GM12873 (cell line): ENCODE measurements around the gene PPM1A.

Source experiments
- TF ChIP-seq, protein P1 (sequence below): IDR thresholded peaks from 2 replicates; pipeline ENCODE4 v1.5.1; 2012; ENCODE audit warnings: low read depth, mild to moderate bottlenecking, moderate library complexity, low read length, control low read depth; ENCODE audit not compliant: insufficient read depth; ENCODE audit errors: missing control alignments

Gene PPM1A

DNA sequence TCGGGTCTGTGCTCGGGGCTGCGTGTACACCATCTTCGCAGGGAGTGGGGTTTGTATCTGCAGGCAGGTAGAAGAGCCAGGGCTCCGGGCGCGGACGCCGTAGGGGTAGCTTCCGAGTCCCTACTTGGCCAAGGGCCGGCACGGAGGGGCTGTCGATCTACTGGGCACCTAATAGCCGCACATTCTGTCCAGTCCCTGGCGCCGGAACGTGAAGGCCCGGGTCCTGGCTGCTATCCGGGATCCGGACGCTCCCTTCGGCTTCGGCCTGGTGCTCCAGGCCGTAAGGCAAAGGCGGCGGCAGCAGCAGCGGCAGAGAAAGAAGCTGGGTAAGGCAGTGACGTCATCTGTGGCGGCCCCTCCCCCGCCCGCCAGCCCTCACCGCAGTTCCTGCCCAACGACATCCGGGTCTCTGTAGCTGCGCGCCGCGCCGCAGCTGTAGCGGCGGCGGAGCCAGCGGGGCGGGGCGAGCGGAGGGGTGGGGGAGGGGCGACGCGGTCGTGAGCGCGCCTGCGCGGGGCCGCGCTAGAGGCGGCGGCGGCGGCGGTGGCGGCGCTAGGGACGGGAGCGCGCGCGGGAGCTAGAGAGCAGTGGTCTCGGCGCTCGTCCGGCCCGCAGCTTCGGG, at the start of gene PPM1A:
TSS of gene PPM1A (plus strand) at position 525 of the 622 bp plus-strand sequence. CDS start 33,483 bp downstream, outside the sequence.
- TF ChIP-seq, protein P1, sequence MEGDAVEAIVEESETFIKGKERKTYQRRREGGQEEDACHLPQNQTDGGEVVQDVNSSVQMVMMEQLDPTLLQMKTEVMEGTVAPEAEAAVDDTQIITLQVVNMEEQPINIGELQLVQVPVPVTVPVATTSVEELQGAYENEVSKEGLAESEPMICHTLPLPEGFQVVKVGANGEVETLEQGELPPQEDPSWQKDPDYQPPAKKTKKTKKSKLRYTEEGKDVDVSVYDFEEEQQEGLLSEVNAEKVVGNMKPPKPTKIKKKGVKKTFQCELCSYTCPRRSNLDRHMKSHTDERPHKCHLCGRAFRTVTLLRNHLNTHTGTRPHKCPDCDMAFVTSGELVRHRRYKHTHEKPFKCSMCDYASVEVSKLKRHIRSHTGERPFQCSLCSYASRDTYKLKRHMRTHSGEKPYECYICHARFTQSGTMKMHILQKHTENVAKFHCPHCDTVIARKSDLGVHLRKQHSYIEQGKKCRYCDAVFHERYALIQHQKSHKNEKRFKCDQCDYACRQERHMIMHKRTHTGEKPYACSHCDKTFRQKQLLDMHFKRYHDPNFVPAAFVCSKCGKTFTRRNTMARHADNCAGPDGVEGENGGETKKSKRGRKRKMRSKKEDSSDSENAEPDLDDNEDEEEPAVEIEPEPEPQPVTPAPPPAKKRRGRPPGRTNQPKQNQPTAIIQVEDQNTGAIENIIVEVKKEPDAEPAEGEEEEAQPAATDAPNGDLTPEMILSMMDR = no peak

DNA sequence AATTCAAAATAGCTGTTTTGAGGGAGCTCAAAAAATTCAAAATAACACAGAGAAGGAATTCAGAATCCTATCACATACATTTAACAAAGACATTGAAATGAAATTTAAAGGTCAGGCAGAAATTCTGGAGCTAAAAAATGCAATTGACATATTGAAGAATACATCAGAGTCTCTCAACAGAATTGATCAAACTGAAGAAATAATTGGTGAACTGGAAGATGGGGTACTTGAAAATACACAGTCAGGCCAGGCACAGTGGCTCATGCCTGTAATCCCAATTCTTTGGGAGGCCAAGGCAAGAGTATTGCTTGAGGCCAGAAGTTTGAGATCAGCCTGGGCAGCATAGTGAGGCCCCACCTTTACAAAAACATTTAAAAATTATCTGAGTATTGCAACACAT, 49.7 kb upstream of the PPM1A start:
- TF ChIP-seq, protein P1 = no peak

DNA sequence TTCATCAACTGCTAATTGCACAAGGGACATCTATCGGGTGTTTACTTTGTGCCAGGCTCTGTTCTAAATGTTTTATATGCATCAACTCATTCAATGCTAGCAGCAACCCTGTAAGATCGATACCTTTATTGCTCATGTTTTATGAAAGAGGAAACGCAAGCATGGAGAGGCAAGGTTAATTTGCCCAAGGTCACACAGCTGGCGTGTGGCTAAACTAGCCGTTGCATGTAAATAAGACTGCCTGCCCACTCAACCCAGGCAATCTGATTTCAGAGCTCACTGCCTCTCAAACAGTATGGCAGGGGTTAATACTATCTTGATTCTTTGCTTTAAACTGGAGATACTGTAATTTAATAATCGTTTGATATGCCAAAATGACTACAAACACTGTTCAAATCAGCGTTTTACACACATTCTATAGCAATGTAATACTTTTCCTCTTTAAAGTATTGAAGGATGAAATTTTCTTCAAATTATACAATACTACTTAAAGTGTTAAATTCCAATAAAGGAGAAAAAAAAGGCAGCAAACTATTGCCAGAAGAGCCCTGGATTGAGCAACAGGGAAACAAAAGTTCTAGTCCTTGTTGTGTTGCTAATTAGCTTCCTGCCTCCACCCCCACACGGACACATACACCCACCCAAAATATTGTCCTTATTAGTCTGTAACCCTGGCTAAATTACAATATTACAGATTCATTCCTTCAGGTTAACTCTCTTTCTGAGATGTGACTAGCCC, 44.7 kb upstream of the PPM1A start:
- TF ChIP-seq, protein P1 = no peak

DNA sequence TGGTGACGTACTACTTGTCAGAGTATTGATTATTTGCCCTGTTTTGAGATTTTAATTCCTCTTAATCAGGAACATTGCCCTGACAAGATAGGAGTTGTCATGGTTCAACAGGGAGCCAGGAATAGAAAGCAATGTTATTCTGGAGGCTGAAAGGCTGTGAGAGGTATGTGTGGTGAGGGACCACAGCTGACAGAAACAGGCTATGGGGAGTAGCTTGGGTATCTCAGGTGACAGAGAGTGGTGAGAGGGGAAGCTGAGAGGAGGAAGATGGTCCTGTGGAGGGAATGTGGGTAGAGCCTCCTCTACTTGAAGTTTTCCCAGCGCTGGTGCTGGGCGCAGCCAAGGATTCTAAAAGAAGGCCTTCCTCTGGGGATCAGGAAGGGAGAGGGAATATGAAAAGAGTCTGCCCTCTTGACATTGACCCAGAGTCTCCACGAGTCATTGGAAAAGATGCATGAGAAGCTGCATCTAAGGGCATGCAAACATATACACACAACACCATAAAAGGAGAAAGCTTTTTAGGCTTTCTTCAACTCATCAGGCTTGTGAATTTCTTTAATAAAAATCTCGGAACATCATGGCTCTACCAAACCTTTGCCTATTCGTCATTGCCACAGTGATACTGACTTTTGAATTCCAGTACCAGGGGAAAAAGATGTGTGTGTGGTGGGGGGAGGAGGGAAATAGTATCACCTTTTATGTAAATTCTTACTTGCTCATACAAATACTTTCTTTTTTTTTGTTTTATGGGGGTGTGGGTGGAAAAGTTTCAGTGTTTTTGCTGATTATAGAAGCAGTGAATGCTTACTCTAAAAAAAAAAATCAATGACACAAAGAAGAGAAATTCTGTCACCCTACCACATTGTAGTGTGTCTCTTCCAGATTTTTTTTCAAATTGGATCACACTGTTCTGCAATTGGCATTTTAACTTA, 43.9 kb upstream of the PPM1A start:
- TF ChIP-seq, protein P1 = no peak

DNA sequence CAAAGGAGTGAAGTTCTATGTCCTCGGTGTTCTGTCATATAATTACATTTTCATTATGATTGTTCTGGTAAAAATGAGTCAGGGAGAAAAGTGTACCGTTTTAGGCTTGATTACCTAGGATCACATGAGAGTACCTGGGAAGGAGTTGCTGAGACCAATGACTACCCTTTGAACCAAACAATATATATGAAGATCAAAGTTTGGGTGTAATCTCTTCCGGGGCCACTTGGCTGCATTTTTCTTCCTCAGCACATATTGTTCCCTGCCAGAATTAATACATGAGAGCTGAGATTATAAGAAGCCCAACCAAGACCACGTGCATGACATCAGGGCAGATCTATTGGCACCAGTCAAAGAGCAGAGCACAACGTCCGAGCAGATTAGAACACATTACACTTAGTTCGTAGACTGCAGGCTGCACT, 42.8 kb upstream of the PPM1A start:
- TF ChIP-seq, protein P1 = no peak

DNA sequence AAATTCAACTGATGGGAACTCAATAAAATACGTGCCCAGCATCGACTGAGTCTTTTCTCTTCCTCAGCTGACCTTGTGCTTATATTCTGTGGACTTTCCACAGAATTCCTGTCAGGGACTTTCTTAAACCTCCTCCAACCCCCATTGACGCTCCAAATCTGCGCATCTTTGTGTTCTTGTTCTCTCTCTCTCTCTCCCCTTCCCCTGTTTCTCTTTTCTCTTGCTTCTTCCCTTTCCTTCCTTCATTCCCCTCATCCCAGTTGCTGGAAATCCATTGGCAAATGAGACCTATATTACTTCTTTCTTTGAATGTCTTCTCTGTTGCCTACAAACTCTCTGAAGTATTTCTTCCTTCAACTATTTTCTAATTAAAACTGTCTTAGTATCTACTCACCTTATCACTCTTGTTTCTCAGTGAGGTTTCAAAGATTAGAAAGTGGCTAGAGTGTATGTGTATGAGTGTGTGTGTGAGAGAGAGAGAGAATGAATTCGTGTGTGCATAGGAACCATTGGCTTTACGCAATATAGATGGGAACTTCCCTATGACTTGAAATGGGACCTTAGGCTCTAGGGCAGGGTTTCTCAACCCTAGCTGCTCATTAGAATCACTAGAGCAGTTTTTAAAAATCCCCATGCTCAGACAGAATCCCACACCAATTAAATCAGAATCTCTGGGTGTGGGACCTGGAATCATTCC, 42.0 kb upstream of the PPM1A start:
- TF ChIP-seq, protein P1 = no peak

DNA sequence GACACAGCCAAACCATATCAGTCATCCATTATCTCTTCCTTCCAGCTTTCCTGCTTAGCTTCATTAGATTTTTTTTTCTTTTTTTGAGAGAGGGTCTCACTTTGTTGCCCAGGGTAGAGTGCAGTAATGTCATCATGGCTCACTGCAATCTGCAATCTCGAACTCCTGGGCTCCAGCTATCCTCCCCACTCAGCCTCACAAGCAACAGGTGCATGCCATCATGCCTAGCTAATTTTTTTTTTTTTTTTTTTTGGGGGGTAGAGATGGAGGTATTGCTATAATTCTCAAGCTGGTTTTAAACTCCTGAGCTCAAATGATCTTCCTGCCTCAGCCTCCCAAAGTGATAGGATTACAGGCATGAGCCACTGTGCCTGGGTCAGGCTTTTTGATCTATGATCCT, 38.3 kb upstream of the PPM1A start:
- TF ChIP-seq, protein P1 = no peak
